NOMO-1 (cell line): ENCODE data around the gene MEP1B.

Experiments
- DNase-seq, 2 experiments: peaks; one replicate each; lab custom pipeline; 2025; ENCODE audit not compliant: unreplicated experiment in 2 of 2; lab: John Stamatoyannopoulos, UW

The MEP1B gene

GRCh38 chr18:32262092-32262491, 72.3 kb downstream of the MEP1B start:
- no peak for DNase-seq

- DNase-seq, result no peak
Measured at GRCh38 chr18:32264401-32264800, 74.6 kb downstream of the MEP1B start.

- DNase-seq, result no peak
Measured at GRCh38 chr18:32267463-32267862, 77.6 kb downstream of the MEP1B start.
